NCI-H187 (cell line): Measurements from ENCODE around the gene STX5.
"Not testable (repeated sequence)": the region's sequence is repeated elsewhere in the genome, so short reads cannot be mapped to it uniquely, and the experiment has no call there.

Source experiments
- DNase-seq, 2 experiments: peaks; one replicate each; lab custom pipeline; 2025; lab: John Stamatoyannopoulos, UW

STX5 gene, protein sequence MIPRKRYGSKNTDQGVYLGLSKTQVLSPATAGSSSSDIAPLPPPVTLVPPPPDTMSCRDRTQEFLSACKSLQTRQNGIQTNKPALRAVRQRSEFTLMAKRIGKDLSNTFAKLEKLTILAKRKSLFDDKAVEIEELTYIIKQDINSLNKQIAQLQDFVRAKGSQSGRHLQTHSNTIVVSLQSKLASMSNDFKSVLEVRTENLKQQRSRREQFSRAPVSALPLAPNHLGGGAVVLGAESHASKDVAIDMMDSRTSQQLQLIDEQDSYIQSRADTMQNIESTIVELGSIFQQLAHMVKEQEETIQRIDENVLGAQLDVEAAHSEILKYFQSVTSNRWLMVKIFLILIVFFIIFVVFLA

DNA sequence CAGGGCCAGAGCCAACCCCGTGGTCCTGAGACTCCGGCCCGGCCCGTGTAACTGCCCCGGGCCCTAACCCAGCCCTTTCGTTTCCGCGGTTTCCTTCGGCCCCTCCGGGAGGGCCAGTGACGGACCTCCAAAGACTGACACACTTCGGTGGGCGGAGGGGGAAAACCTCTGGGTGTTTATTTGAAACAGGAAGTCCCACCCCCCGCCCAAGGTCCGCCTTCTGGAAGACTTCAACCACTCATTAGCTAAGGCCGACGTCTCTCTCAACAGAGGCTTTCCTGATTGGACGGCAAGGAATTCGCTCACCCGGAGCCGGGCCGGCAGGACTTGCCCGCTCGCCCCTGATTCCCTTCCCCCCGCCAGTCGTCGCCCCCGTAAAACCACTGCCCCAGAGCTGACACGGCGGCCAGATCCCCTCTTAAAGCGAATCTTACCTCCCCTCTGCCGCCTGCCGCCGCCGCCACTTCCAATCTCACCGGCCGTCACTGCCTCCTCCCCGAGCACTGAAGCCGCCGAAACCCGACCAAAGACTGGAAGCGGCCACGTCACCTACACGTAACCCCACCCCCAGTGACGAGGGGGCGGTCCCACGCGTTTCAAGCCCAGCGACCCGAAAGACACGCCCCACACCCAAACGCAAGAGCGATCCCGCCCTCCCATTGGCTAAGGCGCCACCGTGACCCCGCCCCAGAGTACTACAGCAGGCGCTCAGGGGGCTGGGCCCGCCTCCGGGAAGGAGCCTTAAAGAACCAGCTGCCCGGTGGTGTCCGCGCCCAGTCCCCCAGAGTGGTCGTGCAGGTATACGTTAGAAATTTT is at the start of gene STX5:
STX5 (minus strand) TSS at position 532 of the 816 bp plus-strand sequence. CDS start 808 bp downstream, outside the sequence.
- peak; percentile 95 to 98 for DNase-seq

DNA sequence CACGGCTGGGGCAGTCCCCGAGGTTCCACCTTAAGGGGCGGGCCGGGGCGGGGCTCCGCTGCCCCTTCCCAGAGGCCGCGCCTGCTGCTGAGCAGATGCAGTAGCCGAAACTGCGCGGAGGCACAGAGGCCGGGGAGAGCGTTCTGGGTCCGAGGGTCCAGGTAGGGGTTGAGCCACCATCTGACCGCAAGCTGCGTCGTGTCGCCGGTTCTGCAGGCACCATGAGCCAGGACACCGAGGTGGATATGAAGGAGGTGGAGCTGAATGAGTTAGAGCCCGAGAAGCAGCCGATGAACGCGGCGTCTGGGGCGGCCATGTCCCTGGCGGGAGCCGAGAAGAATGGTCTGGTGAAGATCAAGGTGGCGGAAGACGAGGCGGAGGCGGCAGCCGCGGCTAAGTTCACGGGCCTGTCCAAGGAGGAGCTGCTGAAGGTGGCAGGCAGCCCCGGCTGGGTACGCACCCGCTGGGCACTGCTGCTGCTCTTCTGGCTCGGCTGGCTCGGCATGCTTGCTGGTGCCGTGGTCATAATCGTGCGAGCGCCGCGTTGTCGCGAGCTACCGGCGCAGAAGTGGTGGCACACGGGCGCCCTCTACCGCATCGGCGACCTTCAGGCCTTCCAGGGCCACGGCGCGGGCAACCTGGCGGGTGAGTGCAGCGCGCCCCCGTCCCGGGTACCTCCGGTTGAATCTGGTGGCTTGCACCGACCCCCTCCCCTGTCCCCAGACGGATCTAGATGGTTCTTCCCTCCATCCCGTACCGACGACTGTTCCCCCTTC is 49.1 kb upstream of the STX5 start, which contains the start of gene SLC3A2:
SLC3A2 (plus strand) TSS at position 94 of the 776 bp plus-strand sequence; CDS start at position 222, 128 bp downstream.
- peak; percentile 72 to 86 for DNase-seq

DNA sequence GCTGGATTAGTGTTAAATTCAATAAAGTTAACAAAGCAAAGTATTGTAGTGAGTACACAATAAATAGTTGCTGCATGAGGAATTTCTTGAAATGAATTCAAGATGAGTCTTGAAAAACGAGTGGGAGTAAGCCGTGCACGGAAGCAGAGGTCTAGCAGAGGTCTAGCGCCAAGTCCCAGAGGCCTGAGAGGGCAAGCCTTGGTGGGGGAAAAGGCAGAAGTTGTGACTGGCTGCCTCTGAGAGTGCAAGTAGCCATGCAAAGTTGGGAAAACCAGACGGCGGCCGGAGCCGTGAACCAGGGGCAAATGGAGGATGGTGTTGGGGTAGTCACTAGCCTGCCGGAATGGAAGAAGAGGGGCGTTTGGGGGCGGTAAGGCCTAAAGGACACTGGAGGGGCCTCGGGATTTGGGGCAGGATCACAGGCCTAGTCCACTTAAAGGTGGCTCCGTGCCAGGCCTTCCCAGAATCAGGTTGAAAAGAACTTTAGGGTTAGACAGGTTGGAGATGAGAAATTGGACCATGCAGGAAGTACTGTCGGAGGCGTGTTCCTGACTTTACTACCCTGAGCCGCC is 48.5 kb upstream of the STX5 start:
- no peak for DNase-seq

DNA sequence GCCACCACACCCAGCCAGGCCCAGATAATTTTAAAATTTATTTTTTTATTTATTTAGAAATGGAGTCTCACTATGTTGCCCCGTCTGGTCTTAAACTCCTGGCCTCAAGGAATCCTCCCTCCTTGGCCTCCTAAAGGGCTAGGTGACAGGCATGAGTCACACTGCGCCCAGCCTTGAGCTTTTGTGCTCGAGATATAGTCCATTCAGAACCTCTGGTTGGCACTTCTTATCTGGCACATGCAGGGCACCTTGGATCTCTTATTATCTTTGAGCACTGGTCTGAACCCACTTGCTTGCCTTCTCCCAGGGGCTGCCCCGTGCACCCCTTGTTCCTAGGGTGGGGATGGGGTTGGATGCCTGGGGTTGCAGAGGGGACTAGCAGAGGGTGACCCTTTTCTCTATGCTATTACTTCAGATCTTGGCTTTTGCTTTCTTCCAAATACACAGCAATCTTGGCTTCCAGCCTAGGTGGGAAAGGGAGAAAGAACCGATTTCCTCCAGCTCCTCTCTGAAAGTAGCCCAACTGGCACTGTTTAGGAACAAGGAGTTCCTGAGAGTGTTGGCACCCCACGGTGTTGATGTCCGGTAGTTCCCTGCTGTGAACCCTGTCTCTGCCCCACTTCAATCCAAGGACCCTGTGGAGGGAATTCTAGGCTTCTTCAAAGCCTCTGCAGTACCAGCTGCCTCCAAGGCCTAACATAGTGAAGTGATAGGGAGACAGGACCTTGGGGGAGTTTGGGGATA is 47.6 kb upstream of the STX5 start:
- no peak for DNase-seq

DNA sequence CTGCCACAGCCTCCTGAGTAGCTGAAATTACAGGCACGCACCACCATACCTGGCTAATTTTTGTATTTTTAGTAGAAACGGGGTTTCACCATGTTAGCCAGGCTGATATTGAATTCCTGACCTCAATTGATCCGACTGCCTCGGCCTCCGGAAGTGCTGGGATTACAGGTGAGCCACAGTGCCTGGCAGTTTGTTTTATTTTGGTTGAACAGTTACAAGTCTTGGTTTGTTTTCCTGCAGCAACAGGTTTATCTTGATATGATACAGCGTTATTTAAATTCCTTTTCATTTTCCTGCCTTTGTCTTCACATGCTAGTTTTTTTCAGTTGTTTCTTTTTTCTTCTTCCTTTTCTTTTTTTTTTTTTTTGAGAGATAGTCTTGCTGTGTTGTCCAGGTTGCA is 44.9 kb upstream of the STX5 start:
- DNase-seq: no peak

DNA sequence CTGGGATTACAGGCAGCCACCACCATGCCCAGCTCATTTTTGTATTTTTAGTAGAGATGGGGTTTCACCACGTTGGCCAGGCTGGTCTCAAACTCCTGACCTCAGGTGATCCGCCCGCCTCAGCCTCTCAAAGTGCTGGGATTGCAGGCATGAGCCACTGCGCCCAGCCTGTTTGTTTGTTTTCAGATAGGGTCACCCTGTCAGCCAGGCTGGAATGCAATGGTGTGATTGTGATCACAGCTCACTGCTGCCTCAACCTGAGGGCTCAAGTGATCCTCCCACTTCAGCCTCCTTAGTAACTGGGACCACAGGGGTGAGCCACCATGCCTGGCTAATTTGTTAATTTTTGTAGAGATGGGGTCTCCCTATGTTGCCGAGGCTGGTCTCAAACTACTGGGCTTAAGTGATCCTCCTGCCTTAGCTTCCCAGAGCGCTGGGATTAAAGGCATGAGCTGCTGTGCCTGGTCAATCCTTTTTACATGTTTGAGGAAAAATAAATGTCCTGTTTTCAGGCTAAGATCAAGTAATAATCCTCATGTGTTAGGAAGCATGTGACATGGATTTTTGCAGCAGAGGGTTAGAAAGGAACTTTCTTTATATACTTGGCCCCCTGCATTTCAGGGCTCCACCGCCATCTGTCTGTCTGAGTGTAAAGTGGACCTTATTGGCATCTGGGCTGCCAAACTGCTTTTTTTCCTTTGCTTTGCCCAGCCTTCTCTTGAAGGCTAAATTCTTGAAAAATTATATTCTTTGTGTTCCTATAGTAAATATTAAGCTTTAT is 44.0 kb upstream of the STX5 start:
- no peak for DNase-seq

DNA sequence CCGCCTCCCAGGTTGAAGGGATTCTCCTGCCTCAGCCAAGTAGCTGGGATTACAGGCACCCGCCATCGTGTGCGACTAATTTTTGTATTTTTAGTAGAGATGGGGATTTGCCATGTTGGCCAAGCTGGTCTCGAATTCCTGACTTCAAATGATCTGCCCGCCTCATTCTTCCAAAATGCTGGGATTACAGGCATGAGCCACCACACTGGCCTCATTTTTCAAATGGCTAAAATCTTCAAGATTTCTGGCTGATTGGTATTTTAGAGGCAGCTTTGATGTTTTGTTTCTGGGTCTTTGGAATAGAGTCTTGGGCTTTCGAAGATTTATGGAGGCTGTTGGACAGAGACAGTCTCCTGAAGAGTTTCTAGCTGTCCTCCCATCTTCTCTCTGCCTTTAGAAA is 43.0 kb upstream of the STX5 start:
- no peak for DNase-seq

DNA sequence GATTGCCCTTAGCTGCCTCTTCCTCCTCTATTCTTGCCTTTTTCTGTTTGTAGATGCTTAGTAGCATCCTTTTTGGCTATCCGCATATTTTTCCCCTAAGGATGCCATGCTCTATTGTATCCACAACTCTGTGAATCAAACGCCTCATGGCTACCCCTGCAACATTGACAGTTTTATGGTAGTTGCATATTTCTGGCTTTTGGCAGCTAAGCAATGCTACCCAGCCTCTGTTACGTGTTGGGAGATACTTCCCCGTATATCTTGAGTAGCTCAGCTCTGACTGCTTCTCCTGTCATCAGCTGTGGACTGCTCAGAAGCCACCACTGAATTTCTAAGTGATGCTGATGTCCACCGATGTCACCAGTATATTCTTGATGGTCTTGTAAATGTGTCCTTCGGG is 33.8 kb upstream of the STX5 start:
- no peak for DNase-seq

DNA sequence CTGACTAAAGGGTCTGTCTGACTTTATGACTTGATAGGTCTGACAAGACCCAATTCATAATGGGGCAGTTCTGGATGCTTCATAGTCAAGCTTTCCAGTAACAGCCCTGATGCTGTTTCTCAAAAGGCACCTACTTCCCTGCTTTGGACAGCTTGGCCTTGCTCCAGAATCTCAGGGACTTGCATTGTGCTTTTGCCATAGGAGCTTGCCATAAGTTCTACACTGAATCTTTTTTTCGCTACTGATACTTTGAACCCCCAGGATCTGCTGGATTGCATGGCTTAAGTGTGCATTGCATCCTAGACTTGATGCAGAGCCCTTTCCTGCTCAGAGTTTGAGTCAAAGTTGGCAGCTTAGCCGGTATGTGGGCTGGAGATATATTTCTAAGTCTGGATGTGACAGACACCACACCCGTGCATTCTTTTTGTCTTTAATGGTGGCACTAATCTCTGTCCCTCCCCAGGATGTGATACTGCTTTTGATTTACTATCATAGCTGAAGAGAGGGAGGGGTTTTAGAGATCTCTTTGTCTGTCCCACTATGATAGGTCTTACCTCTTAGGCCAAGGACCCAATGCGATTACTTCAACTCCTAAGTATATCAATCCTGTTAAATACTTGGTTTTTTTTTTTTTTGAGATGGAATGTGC is 32.0 kb upstream of the STX5 start:
- no peak for DNase-seq

DNA sequence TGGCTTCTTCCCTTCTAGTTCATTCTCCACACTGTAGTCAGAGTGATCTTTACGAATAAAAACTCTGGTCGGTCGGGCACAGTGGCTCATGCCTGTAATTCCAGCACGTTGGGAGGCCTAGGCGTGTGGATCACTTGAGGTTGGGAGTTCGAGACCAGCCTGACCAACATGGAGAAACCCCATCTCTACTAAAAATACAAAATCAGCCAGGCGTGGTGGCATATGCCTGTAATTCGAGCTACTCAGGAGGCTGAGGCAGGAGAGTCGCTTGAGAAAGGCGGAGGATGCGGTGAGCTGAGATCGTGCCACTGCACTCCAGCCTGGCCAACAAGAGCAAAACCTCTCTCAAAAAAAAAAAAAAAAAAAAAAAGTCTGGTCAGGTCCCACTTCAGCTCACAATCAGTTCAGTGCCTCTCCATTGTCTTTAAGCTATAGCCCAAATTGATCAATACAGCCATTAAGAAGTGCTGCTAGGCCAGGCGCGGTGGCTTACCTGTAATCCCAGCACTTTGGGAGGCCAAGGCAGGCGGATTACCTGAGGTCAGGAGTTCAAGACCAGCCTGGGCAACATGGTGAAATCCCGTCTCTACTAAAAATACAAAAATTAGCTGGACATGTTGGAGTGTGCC is 29.8 kb upstream of the STX5 start:
- DNase-seq: not testable (repeated sequence)

DNA sequence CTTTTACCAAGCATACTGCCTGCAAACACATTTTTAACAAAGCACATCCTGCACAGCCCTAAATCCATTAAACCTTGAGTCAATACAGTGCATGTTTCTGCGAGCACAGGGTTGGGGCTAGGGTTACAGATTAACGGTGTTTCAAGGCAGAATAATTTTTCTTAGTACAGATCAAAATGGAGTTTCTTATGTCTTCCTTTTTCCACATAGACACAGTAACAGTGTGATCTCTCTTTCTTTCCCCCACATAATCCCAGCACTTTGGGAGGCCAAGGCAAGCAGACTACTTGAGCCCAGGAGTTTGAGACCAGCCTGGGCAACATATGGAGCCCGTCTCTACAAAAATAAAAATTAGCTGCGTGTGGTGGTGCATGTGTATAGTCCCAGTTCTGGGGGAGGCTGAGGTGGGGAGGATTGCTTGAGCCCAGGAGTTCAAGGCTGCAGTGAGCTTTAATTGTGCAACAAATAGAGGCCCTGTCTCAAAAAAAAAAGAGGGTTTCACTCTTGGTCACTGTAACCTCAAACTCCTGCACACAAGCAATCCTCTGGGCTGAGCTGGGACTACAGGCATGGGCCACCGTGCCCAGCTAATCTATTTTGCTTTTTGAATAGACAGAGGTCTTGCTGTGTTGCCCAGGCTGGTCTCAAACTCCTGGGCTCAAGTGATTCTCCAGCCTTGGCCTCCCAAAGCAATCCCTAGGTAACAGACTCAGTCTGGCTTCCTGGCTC is 29.1 kb upstream of the STX5 start:
- no peak for DNase-seq

DNA sequence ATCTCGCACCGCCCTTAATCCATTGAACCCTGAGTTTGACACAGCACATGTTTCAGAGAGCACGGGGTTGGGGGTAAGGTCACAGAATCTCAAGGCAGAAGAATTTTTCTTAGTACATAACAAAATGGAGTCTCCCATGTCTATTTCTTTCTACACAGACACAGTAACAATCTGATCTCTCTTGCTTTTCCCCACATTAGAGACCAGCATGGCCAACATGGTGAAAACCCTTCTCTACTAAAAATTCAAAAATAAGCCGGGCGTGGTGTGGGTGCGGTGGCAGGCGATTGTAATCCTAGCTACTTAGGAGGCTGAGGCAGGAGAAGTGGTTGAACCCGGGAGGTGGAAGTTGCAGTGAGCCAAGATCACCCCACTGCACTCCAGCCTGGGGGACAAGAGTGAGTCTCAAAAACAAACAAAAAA is 27.4 kb upstream of the STX5 start:
- not testable (repeated sequence) for DNase-seq

DNA sequence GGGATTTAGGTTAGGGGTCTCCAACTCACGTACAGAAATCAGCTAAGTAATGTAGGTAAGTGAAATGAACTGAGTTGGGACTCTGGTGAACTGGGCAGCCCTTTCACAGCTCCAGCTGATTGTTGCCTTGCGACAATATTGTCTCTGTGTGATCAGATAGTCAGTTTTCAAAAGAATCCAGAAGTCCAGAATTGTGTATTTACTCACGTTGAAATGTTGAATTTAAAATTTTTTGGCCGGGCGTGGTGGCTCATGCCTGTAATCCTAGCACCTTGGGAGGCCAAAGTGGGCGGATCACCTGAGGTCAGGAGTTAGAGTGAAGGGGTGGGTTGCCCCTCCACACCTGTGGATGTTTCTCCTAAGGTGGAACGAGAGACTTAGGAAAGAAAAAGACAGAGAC is 26.4 kb upstream of the STX5 start:
- no peak for DNase-seq

DNA sequence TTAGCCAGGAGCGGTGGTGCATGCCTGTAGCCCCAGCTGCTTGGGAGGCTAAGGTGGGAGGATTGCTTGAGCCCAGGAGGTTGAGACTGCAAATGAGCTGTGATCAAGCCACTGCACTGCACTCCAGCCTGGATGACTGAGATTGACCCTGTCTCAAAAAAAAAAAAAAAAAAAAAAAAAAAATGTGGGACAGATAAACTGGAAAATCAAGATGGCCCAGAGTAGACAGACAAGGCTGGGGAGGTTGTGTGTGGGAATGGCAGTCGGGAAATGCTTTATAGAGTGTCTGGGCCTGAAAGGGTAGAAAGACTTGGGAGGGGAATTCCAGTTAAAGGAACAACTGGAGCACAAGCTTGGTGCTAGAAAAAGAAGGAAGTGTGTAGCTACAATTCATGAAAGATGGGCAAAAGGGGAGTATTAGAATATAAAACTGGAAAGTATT is 25.7 kb upstream of the STX5 start:
- DNase-seq: no peak

DNA sequence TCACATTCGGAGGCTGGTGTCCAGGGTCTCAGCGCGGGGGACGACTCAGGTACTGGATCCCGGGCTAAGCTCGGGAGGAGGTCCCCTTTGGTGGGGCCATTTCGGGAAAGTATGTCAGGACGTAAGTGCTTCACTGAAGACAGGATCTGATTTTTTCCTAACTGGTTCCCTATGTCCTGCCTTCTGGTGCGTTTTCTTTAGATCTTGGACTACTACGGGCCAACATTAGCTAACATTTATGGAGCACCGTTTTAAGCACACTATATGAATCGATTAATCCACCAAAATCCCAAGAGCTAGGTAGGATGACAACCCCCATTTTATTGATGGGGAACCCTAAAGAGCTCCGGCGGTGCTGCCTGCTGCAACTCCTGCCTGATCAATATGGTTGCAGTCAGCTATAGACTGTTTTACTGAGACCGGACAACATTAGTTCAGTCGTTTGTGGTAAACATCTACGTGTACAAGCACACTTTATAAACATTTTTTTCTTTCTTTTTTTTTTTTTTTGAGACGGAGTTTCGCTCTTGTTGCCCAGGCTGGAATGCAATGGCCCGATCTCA is 24.6 kb upstream of the STX5 start:
- peak in 1 of 2 experiments; percentile 72 for DNase-seq

DNA sequence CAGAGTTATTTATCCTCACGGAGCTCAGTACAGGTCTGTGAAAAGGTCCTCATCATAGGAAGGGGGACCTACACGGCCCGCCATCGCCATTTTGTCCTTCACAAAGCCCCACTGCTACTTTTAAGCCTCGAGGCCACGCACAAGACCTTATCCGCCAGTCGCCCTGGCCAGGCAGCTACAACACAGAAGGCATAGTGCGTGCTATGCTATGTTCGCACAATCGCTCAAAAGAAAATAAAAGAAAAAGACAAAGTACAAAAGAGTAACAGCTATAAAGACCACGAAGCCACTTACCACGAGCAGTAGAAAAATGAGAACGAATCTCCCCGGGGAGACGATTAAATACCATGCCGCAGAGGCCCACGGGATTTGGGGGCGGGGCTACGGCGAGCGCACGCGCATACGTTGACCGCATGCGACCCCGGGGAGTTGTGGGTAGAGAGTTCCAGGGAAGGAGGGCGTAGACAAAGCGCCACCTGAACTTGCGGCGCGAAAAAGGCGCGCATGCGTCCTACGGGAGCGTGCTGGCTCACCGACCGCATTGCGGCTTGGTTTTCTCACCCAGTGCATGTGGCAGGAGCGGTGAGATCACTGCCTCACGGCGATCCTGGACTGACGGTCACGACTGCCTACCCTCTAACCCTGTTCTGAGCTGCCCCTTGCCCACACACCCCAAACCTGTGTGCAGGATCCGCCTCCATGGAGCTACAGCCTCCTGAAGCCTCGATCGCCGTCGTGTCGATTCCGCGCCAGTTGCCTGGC is 23.9 kb upstream of the STX5 start:
- peak; percentile 93 to 95 for DNase-seq

DNA sequence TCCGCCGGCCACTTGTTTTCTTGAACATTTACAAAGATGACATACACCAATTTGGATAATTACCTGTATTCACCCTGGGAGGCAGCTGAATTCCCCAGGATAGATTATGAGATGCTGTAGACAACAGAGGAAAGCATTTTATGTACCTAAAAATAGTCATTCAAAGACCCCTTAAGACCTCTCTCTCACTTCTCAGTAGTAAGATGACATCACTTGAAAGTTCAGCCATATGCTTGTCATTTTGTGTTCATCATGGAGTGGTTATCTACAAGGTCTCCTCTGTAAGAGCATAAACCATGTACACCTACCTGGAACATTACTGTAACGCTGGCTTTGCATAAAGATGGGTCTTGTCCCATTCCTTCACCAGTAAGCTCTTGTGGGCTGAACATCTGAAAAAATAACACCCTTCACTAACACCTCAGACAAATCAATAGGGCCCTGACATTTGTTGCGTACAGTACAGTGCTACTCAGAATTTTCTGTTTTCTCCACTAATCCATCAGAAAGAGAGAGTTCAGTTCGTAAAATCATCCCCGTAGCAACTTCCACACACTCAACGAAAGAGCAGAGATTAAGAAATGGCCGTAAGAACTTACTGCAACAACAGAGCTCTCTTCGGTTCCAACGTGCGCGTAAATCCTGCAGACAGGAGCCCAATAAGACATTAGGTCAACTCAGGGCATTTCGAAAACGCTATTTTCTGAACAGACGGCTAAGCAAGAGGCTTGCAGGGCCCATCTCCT is 23.1 kb upstream of the STX5 start:
- DNase-seq: no peak
